Tibial nerve (tissue), 4 donors: ENCODE data around the gene SDK1. TPM values are rescaled to one million over a fixed set of nuclear protein-coding genes. Genes with fewer than 3 reads are reported as not detected.
A peak's percentile ranks its signal among the peaks of the same experiment; 100 is the strongest.

Source experiments
- DNase-seq, 2 donors: peaks; one replicate each; pipeline ENCODE4 v3.0.0-alpha.2; 2019; ENCODE audit warnings: low spot score in 2 of 2
- H3K27ac ChIP-seq, 4 donors: fragments of 200-600 bp; sonication (generic) in 3 of 4; one replicate each; pipeline ENCODE4 v1.5.1; 2017 to 2019; ENCODE audit warnings: mild to moderate bottlenecking in 1 of 4
- H3K27me3 ChIP-seq, 2 donors: fragments of 200-600 bp; sonication (generic) in 1 of 2; one replicate each; pipeline versions ENCODE4 v1.5.1 to v1.6.0; 2017 to 2019
- H3K36me3 ChIP-seq, 3 donors: fragments of 200-600 bp; sonication (generic); one replicate each; pipeline ENCODE4 v1.5.1; 2018 to 2019
- H3K4me1 ChIP-seq, 4 donors: fragments of 200-600 bp; sonication (generic) in 3 of 4; one replicate each; pipeline ENCODE4 v1.5.1; 2017 to 2019
- H3K4me3 ChIP-seq, 4 donors: fragments of 200-600 bp; sonication (generic) in 3 of 4; one replicate each; pipeline ENCODE4 v1.5.1; 2017 to 2019; ENCODE audit warnings: mild to moderate bottlenecking in 1 of 4, moderate library complexity in 1 of 4
- H3K9me3 ChIP-seq, 4 donors: fragments of 200-600 bp; sonication (generic) in 3 of 4; one replicate each; pipeline ENCODE4 v1.5.1; 2017 to 2019
- CTCF ChIP-seq, 5 experiments: fragments of 200-600 bp in 3 of 5; fragments of 450-650 bp in 2 of 5; sonication (generic) in 3 of 5; IDR thresholded peaks; one replicate each; pipeline ENCODE4 v1.5.1; 2016 to 2019; ENCODE audit warnings: antibody characterized with exemption in 5 of 5, mild to moderate bottlenecking in 3 of 5, moderate library complexity in 2 of 5
- EP300 ChIP-seq, 2 donors: sonication (generic); formaldehyde crosslinking; IDR thresholded peaks; one replicate each; pipeline ENCODE4 v1.6.1; 2017; ENCODE audit warnings: antibody characterized with exemption in 2 of 2, mild to moderate bottlenecking in 1 of 2
- POLR2A ChIP-seq, 2 donors: fragments of 450-650 bp; IDR thresholded peaks; one replicate each; pipeline ENCODE4 v1.6.1; 2017; ENCODE audit warnings: antibody characterized with exemption in 2 of 2, mild to moderate bottlenecking in 2 of 2, moderate library complexity in 2 of 2
- WGBS, 2 donors: methylation state at CpG; one replicate each; pipeline ENCODE4 v1.1.5; 2018; 5-methylcytosine and 5-hydroxymethylcytosine counted together
- total RNA-seq, 4 donors: library from RNA; depleted of rRNA; stranded (reverse); fragments of >200 nt; gene quantifications; one replicate each; pipeline ENCODE4 v1.1.0, GENCODE V29; 2016

Gene SDK1
- total RNA-seq, 4 donors from 2014 or later, result 8.2 to 16.2 (median 12.9) TPM

- Histone ChIP-seq H3K4me1 (peaks cover 0 to 14% (median 0%) of the 10 kb centered on the region in 4 donors), H3K9me3 (peaks cover 0 to 4% (median 0%) of the 10 kb centered on the region in 4 donors), H3K27me3 (no peaks in the 10 kb centered on the region), H3K4me3 (no peak overlapping the region), H3K36me3 (no peaks in the 10 kb centered on the region), H3K27ac (peak overlapping the region in 3 of 4 donors; percentile 24 to 77 (median 59))
- DNase-seq, result no peak
- TF ChIP-seq CTCF (IDR thresholded peaks at IDR 0.05), result no peak
- TF ChIP-seq POLR2A (IDR thresholded peaks at IDR 0.05), result no peak
- TF ChIP-seq EP300 (IDR thresholded peaks at IDR 0.05), result no peak
- 69 to 76% methylated on average over 7 of the region's 7 CpGs for WGBS, 2 donors
These were observed 608.1 kb downstream of the SDK1 start for GRCh38 chr7:3909128-3909527.

DNA sequence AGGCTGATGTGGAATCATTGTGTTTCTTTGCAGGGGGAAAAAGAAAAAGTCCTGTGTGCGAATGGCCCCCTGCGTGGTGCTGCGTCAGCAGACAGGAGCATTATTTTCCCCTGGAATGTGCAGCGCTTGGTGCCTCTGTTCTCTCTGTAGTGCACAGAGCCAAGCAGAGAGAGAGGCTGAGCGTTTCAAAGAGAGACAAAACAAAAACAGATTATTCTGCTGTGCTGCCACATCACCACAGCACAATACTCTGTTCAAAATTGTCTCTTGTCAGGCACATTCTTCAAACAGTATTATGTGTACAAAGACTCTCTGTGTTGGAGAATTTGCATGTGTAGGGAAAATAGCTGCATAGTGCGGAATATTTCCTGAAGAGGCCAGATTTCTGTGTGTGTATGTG lies 609.0 kb downstream of the SDK1 start:
- no peak for TF ChIP-seq POLR2A (IDR thresholded peaks at IDR 0.05)
- no peak for TF ChIP-seq CTCF (IDR thresholded peaks at IDR 0.05)
- peak in 1 of 2 donors; percentile 59 for TF ChIP-seq EP300 (IDR thresholded peaks at IDR 0.05)
- Histone ChIP-seq H3K27ac (peak overlapping the region in 3 of 4 donors; percentile 58 to 77 (median 76)), H3K4me1 (peaks cover 0 to 14% (median 0%) of the 10 kb centered on the region in 4 donors), H3K27me3 (no peaks in the 10 kb centered on the region), H3K9me3 (peaks cover 0 to 4% (median 0%) of the 10 kb centered on the region in 4 donors), H3K4me3 (no peak overlapping the region), H3K36me3 (no peaks in the 10 kb centered on the region)
- no peak for DNase-seq
- 55 to 74% methylated on average over 6 of the region's 6 CpGs for WGBS, 2 donors

DNA sequence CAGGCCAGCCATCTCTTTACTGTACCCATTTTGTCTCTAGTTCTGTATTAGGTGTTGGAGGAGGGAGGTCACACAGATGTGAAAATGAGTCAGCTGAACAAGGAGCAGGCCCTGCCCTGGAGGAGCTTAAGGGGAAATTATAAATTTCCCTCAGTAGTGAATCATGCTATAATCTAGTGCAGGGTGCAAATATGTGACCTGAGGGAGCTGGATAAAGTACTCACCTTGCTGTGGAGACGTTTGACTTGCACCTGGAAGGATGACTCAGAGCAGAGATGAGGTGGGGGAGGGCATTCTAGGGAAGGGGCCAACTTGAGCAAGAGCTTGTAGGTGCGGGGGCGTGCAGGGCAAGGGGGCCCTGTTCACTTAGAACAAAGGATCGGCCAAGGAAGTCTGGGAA lies 610.6 kb downstream of the SDK1 start:
- no peak for DNase-seq
- Histone ChIP-seq H3K4me3 (no peak overlapping the region), H3K27ac (peak overlapping the region in 3 of 4 donors; percentile 58 to 77 (median 76)), H3K4me1 (peaks cover 0 to 22% (median 4%) of the 10 kb centered on the region in 4 donors), H3K36me3 (no peaks in the 10 kb centered on the region), H3K9me3 (peaks cover 0 to 4% (median 0%) of the 10 kb centered on the region in 4 donors), H3K27me3 (no peaks in the 10 kb centered on the region)
- WGBS, 2 donors, result 63 to 75% methylated on average over 4 of the region's 4 CpGs
- TF ChIP-seq POLR2A (IDR thresholded peaks at IDR 0.05) (no peak), CTCF (IDR thresholded peaks at IDR 0.05) (no peak), EP300 (IDR thresholded peaks at IDR 0.05) (no peak)

DNA sequence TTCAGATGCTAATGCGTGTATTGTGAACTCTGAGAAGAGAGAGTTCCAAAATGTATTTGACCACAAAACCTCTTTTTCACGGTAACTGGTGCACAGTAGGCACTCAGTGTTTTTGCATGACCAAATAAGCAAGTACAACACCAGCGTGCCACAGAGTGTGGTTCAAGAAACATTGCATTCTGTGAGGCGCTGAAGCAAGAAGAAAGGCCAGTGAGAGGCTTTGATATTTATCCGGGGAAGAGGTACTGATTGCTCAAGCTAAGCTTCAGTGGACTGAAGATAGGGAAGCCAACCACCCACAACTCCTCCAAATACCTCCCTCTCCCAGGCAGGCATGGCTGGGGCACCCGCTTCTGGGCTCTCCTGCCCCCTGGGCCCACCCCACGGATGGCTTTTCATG lies 611.2 kb downstream of the SDK1 start:
- H3K9me3 ChIP-seq, result peaks cover 0 to 4% (median 0%) of the 10 kb centered on the region in 4 donors
- peaks cover 0 to 22% (median 4%) of the 10 kb centered on the region in 4 donors for H3K4me1 ChIP-seq
- WGBS, 2 donors, result 75 to 85% methylated on average over 7 of the region's 7 CpGs
- H3K4me3 ChIP-seq, result no peak overlapping the region
- TF ChIP-seq POLR2A (IDR thresholded peaks at IDR 0.05) (no peak), EP300 (IDR thresholded peaks at IDR 0.05) (no peak), CTCF (IDR thresholded peaks at IDR 0.05) (no peak)
- H3K36me3 ChIP-seq, result no peaks in the 10 kb centered on the region
- H3K27me3 ChIP-seq, result no peaks in the 10 kb centered on the region
- peak overlapping the region in 2 of 4 donors; percentile 76 to 77 for H3K27ac ChIP-seq
- no peak for DNase-seq

GRCh38 chr7:3914051-3914775 lies 613.2 kb downstream of the SDK1 start:
- H3K4me3 ChIP-seq, result no peak overlapping the region
- TF ChIP-seq POLR2A (IDR thresholded peaks at IDR 0.05), result no peak
- peak in 1 of 2 donors; percentile 12 for TF ChIP-seq EP300 (IDR thresholded peaks at IDR 0.05)
- DNase-seq, result no peak
- H3K27ac ChIP-seq, result no peak overlapping the region
- 63 to 71% methylated on average over 8 of the region's 8 CpGs for WGBS, 2 donors
- no peaks in the 10 kb centered on the region for H3K27me3 ChIP-seq
- peaks cover 0 to 4% (median 0%) of the 10 kb centered on the region in 4 donors for H3K9me3 ChIP-seq
- no peaks in the 10 kb centered on the region for H3K36me3 ChIP-seq
- H3K4me1 ChIP-seq, result peaks cover 0 to 20% (median 4%) of the 10 kb centered on the region in 4 donors
